ENCODE results near the gene ZNF436.
A peak's percentile ranks its signal among the peaks of the same experiment; 100 is the strongest.

Gene ZNF436

GRCh38 chr1:23399229-23399628 is 29.6 kb upstream of the ZNF436 start:
- no peak for TF ChIP-seq CTCF (IDR thresholded peaks at IDR 0.05; ENCODE audit: low read depth, low read length)

GRCh38 chr1:23397908-23398307 is 28.3 kb upstream of the ZNF436 start:
- TF ChIP-seq CTCF (IDR thresholded peaks at IDR 0.05; ENCODE audit: low read depth, low read length), result no peak
- H3K4me3 ChIP-seq (ENCODE audit: low read depth, low read length), result no peak overlapping the region

More at GRCh38 chr1:23399229-23399628, 29.6 kb upstream of the ZNF436 start:
- no peak overlapping the region for H3K4me3 ChIP-seq (ENCODE audit: low read depth, low read length)

- H3K4me3 ChIP-seq (ENCODE audit: low read depth, low read length), result no peak overlapping the region
- no peak for TF ChIP-seq CTCF (IDR thresholded peaks at IDR 0.05; ENCODE audit: low read depth, low read length)
These were observed 26.7 kb upstream of the ZNF436 start for GRCh38 chr1:23396380-23396779.

GRCh38 chr1:23395849-23396248 is 26.2 kb upstream of the ZNF436 start:
- no peak overlapping the region for H3K4me3 ChIP-seq (ENCODE audit: low read depth, low read length)
- no peak for TF ChIP-seq CTCF (IDR thresholded peaks at IDR 0.05; ENCODE audit: low read depth, low read length)

- no peak for TF ChIP-seq CTCF (IDR thresholded peaks at IDR 0.05; ENCODE audit: low read depth, low read length)
These were observed 25.6 kb upstream of the ZNF436 start for GRCh38 chr1:23395154-23395724.

GRCh38 chr1:23394684-23395083 is 25.0 kb upstream of the ZNF436 start:
- H3K4me3 ChIP-seq (ENCODE audit: low read depth, low read length), result peak overlapping the region; percentile 1; the same call in 1 of the 2 replicates
- TF ChIP-seq CTCF (IDR thresholded peaks at IDR 0.05; ENCODE audit: low read depth, low read length), result no peak

More at GRCh38 chr1:23395154-23395724, 25.6 kb upstream of the ZNF436 start:
- no peak overlapping the region; the same call in 1 of the 2 replicates for H3K4me3 ChIP-seq (ENCODE audit: low read depth, low read length)

GRCh38 chr1:23394181-23394580 is 24.5 kb upstream of the ZNF436 start:
- no peak overlapping the region; the same call in 1 of the 2 replicates for H3K4me3 ChIP-seq (ENCODE audit: low read depth, low read length)
- no peak for TF ChIP-seq CTCF (IDR thresholded peaks at IDR 0.05; ENCODE audit: low read depth, low read length)

Measured in WI38 (cell line).